Measurements from ENCODE around the gene TMEM131. TPM values are rescaled to one million over a fixed set of nuclear protein-coding genes. Genes with fewer than 3 reads are reported as not detected.

TMEM131 gene
- total RNA-seq, 1 donor from 2014 or later = 35.3 TPM

- Mint-ChIP-seq H3K4me3 (ENCODE audit: unreplicated experiment) (no peak overlapping the region), H3K4me1 (ENCODE audit: low read depth, unreplicated experiment) (peaks cover 2% of the 10 kb centered on the region), H3K27ac (ENCODE audit: unreplicated experiment) (no peak overlapping the region), H3K36me3 (ENCODE audit: low read depth, unreplicated experiment) (no peaks in the 10 kb centered on the region), H3K27me3 (ENCODE audit: low read depth, unreplicated experiment) (peaks cover 7% of the 10 kb centered on the region), H3K9me3 (ENCODE audit: unreplicated experiment) (no peaks in the 10 kb centered on the region)
- Histone ChIP-seq H3K9me3 (ENCODE audit: insufficient read depth, low read depth, low read length) (no peaks in the 10 kb centered on the region), H3K27me3 (ENCODE audit: insufficient read depth, low read length) (no peaks in the 10 kb centered on the region), H3K4me1 (ENCODE audit: insufficient read depth, low read length) (no peaks in the 10 kb centered on the region), H3K27ac (ENCODE audit: low read depth, low read length) (no peak overlapping the region), H3K4me3 (ENCODE audit: insufficient read depth, low read depth, low read length) (no peak overlapping the region), H3K79me2 (ENCODE audit: insufficient read depth, low read length) (no peaks in the 10 kb centered on the region), H3K9ac (ENCODE audit: low read length) (no peak overlapping the region), H3K4me2 (ENCODE audit: low read length) (no peak overlapping the region), H2AFZ (ENCODE audit: low read depth, low read length) (no peak overlapping the region), H4K20me1 (ENCODE audit: insufficient read depth, low read length) (no peaks in the 10 kb centered on the region), H3K36me3 (ENCODE audit: insufficient read depth, low read length) (no peaks in the 10 kb centered on the region)
- no peak for FAIRE-seq
- TF ChIP-seq CTCF (IDR thresholded peaks at IDR 0.05; ENCODE audit: insufficient read depth, low read depth, low read length) = no peak
- no peak for TF ChIP-seq EZH2 (IDR thresholded peaks at IDR 0.05; ENCODE audit: insufficient read depth, low read length)
- no peak for DNase-seq (ENCODE audit: low read depth)
Observed at GRCh38 chr2:97706708-97707345, 288.9 kb downstream of the TMEM131 start.

Other genes starting within 250 kb of the TMEM131 start
- gene VWA3B, start 91.2 kb upstream of the TMEM131 start, total RNA-seq = not detected in 2 replicates

Data from astrocyte (in vitro differentiated cells and primary cell).